T-helper 22 cell (primary cell): ENCODE data around the gene SCLY.
"Not testable (repeated sequence)": the region's sequence is repeated elsewhere in the genome, so short reads cannot be mapped to it uniquely, and the experiment has no call there.

ENCODE experiments used
- DNase-seq: peaks from one replicate; pipeline ENCODE4 v3.0.0-alpha.2; 2020; ENCODE audit warnings: low read depth

Gene SCLY

DNA sequence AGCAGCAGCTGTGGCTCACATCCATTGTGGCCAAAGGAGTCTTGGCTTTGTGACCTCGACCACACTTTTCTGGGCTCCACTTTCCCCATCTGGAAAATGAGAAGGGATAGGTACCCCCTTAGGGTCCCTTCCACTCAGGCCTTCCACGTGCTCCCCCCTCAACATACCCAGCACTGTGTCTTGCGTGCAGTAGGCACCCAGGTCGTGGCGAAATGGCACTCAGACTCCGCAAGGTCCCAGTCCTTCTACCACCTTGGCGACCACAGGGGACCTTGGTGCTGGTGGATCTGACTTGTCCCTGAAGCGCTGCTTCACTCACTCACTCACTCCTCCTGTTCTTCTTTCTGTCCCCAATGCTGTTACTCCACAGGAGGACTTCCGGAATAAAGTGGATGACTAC is 19.9 kb upstream of the SCLY start:
- DNase-seq: no peak

DNA sequence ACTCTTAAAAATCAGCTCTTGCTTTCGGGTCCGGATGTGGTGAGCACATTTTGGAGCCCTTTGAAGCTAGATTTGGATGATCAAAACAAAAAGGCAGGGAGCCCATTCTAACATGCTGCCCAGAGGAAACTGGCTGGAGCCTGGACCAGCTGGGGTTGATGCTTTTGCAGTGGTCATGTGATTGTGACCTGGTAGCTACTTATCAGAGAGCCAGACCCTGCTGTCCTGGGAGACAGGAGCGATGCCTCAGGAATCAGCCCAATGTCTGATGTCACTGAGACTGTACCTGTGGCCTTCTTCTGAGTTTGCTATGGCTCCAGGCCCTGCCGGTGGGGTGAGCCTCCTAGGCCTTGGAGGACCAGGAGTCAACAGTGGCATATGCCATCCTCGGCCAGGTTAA is 18.7 kb upstream of the SCLY start:
- DNase-seq: no peak

DNA sequence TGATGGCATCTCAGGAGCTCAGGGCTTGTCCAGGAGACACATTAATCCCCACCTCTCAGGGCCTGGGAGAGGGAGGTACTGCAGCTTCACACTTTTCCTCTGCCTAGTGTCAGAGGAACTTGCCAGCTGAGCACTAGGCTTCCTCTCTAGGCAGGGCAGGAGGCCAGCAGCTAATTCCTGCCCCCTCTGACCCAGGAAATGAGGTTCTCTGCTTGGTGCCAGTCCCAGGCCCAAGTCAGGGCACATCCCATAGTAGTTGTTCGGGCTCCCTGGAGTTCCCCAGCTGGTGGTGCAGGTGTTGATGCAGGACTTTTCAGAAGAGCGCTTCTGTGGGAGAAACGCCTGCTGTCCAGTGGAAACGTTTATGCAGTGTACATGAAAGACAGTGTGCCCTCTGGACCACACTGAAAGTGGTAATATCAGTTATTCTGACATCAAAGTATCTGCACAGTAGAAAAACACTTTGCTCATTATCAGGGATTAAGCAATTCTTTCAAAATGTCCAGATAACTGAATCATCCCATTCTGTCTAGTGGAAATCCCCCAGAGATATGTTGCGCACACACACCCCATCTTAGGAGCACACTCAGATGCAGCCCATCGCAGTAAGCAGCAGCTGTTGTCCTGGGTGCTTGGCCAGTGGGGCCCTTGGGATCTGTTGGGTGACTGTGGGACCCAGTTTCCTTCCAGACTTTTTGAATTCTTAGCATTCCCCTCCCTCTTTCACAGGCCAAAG is 17.8 kb upstream of the SCLY start:
- DNase-seq: no peak

DNA sequence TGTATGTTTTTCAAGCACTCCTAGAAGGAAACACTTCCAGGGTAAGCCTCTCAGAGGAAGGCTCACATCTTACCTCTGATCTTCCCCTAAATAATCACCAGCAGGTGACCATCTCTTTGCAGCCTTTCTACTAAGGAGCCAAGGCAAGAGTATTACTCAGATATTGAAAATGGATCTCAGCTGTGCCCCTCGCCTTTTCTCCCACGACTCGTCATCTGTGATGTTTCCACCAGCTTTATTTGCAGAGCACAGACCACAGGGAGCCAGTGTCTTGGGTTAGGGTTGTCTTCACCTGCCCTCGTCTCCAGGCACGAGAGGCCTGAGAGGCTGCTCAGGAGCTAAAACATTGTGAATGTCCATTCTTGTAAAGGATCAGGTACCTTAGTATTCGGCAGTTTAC is 16.9 kb upstream of the SCLY start:
- DNase-seq: no peak

DNA sequence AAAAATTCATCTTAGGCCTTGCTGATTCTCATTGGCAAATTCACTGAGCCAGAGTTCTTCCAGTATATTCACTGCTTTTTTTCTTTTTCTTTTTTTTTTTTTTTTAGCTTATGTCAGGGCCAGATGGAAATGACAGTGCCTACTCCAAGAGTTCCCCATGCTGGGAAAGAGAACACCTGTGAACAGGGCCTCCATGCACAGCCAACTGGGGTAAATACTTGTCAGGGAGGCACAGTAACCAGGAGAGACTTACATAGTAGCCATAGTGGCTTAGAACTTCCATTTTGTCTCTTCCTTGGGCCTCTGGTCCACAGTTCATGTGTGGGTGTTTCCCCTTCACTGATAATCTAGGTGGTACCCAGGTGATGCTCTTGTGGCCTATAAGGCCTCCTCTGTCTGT is 15.2 kb upstream of the SCLY start:
- no peak for DNase-seq

DNA sequence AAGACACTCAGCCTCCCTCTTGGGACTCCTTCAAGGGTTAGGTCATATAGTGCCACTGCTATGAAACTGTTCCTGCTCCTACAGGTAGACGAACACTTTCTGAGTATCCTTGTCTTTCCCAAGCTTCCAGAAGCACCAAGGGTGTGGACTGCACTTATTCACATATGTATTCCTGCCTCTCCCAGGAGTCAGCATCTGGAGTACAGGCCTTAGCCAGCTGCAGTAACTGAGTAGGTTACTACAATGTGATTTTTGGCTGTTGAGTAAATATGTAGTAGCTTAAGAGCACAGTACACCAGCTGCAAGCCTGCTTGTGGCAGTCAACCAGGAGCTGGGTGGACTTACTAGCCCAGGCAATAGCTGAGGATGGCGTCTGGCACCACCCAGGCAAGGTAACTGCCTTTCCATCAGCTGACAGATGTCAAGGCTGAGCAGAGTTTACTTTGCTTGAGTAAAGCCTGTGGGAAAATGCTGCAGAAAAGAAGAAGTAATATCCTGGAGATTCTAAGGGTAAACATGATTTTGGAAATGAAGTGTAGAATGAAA is 14.0 kb upstream of the SCLY start:
- no peak for DNase-seq

DNA sequence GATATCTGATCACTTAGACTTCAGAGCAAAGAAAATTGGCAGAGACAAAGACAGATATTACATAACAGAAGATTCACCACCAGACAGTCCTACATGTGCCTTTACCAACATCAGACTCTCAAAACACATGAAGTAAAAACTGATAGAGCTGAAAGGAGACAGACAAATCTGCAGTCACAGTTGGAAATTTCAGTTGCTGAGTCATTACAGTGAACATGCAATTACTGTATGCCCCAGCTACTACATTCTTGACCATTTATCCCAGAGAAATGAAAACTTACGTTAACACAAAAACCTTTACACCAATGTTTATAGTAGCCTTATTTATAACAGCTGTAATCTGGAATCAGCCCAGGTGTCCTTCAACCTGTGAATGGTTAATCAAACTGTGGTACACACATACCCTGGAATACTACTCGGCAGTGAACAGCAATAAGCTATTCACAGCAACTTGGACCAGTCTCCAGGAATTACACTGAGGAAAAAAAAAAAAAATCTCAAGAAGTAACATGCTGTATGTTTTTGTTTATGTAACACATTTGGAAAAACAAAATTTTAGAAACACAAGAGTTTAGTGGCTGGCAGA is 7.5 kb upstream of the SCLY start:
- no peak for DNase-seq

DNA sequence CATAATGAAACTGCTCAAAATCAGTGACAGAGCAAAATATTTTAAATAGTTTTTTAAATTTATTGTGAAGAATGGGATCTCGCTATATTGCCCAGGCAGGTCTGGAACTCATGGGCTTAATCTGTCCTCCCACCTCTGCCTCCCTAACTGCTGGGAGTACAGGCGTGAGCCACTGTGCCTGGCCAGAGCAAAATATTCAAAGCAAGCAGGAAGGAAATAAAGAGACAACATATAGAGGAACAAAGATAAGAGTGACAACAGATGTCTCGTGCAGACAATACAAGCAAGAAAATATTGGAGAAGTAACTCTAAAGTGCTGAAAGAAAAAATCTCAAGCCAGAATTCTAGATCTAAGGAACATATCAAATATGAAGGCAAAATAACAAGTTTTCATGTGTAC is 5.0 kb upstream of the SCLY start:
- DNase-seq: no peak

DNA sequence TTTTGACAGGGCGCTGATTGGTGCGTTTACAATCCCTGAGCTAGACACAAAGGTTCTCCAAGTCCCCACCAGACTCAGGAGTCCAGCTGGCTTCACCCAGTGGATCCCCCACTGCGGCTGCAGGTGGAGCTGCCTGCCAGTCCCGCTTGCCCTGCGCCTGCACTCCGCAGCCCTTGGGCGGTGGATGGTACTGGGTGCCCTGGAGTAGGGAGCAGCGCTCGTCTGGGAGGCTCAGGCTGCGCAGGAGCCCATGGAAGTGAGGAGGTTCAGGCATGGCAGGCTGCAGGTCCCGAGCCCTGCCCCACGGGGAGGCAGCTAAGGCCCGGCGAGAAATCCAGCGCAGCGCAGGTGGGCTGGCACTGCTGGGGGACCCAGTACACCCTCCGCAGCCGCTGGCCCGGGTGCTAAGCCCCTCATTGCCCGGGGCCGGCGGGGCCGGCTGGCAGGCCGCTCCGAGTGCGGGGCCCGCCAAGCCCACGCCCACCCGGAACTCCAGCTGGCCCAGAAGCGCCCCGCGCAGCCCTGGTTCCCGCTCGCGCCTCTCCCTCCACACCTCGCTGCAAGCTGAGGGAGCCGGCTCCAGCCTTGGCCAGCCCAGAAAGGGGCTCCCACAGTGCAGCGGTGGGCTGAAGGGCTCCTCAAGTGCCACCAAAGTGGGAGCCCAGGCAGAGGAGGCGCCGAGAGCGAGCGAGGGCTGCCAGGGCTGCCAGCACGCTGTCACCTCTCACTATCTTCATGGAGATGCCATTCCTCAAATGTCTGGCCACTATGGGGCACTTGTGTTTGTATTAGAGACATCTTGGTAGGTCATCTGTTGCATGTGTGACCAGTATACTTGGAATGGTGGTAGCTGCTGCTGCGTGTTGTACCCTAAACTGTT is 2.9 kb upstream of the SCLY start:
- DNase-seq: not testable (repeated sequence)

DNA sequence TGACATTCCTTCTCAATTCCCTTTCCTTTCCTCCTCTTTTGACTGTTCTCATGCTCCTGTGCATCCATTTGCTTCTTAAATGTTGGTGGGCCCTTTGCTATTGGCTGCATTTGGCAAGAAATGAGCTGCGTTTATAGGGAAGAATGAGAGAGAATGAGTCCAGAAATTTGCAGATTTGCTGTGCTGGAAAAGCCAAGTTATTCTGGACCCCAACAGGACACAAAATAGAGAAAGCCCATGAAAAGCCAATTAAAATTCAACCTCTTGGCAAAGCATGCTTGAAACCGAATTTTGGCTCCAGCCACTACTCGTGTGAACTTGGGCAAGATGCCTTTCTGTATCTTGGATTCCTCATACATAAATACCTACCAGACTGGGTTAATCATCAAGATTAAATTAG is 1.3 kb upstream of the SCLY start:
- DNase-seq: no peak

DNA sequence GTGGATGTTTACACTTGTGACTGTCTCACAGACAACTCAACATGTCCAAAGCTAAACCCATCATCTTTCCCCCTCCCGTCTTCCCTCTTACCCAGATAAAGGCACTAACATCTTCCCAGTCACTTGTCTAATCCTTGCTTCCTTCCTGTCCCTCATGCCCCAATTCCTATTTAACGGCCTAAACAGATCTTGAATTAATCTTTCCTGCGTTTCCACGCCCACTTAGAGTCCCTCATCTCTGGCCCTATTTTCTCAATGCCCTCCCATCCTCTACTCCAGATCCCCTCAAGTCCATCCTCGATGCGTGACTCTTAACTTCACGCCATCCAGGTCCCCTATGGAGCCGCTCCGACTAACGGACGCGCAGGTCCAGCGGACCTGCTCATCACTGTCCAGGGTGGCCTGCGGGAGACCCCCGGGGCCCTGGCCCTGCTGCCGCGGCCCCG is 682 bp upstream of the SCLY start:
- DNase-seq: no peak

DNA sequence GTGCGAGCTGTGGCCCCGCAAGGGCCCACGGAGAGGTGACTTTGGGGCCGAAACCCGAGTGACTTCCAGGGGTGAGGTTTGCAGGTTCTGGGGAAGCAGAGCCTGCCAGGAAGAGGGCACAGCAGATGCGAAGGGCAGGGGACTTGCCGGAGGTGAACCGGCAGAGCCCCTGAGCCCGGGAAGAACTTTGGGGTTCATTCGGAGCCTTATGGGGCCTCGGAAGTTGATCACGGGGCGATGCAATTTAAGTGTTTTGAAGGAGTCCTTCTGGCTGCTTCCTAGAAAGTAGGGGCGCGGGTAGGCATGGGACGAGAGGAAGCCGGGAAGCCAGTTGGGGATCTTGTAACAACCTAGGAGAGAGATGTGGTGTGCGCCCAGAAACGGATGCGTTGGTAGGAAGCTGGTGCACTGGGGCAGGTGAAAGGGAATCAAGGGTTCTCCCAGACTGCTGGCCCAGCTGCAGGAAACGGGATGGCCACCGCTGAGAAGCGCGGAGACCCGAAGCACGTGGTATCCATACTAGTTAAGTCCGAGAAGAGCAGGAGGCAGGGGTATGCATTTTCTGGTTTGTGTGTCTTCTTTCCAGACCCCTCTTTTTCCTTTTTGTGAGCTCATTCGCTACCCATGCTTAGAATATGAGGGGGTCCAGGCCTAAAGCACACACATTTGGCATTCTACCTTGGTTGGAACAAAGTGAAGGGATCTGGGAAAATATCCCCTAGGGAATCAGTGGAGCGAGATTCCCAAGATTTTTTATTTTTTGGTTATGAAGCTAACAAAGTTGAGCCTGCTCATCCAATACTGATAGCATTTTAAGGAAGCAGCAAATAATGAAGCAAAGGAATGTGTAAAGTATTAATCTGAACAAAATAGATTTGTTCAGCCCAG is 758 bp downstream of the SCLY start:
- no peak for DNase-seq

DNA sequence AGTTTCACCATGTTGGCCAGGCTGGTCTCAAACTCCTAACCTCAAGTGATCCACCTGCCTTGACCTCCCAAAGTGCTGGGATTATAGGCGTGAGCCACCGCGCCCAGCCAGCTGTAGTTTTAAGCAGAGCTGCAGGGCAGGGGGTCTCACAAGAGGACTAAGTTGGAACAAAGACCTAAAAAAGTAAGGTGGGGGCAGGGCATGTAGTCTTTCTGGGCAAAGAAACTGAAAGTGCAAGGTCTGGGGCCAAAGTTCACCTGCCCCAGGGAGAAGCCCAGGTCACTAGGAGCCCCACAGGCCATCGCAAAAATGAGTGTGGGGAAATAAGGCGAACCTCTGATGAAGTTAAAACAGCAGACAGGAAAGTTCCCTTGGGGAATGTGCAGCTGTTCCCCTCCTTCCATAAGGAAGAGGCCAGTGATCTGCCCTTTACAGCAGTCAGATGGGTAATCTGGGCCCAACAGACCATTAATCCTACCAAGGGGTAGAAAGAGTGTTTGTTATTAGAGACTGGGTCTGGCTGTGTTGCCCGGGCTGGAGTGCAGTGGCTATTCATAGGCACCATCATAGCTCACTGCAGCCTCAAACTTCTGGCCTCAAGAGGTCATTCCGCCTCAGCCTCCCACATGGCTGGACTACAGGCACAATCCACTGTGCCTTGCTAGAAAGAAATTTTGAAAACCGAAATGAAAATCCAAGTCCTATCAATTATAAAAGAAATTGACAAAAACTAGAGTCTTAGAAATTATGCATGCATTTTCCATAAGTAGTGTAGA is 2.8 kb downstream of the SCLY start:
- DNase-seq: no peak

DNA sequence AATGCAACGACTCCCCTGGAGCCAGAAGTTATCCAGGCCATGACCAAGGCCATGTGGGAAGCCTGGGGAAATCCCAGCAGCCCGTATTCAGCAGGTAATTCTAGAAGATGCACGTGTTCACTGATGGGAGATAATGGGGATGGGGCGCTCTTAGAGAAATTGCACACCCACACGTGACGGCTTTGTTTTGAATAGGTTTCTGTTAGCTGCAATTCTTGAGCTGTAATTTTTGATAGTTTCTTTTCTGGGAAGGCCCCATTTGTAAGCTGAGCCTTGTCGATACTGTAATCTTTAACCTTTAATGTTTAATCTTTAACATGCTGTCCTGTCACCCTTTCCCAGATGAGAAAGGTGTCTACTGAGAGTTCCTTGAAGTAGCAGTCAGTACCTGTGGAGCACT is 3.6 kb downstream of the SCLY start:
- DNase-seq: no peak

DNA sequence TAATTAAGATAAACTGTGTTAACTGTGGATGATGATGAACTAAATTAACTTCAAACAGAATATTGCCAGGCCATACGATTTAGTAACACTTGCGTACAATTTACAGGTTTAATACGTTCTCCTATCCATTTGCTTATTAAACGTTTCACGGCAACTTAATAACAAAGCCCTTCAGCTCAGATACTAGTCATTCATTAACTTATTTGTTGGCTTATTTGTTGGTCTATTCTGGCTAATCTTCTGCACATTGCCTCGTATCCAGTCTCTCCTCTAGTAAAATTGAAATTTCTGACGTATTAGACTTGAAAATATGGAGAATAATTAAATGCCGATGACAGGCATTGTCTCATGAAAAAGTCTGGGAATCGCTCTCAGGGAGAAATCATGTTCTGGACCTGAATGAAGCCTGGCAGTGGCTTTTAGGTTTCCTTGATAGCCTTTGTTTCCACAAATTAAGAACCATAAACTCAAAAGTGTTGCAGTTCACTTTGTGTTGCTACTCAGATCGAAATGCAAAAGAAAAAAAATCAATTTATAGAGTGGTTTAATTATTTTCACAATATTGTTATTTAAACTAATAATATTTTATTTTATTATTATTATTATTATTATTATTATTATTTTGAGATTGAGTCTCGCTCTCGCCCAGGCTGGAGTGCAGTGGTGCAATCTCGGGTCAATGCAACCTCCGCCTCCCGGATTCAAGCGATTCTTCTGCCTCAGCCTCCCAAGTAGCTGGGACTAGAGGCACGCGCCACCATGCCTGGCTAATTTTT is 4.5 kb downstream of the SCLY start:
- DNase-seq: no peak

DNA sequence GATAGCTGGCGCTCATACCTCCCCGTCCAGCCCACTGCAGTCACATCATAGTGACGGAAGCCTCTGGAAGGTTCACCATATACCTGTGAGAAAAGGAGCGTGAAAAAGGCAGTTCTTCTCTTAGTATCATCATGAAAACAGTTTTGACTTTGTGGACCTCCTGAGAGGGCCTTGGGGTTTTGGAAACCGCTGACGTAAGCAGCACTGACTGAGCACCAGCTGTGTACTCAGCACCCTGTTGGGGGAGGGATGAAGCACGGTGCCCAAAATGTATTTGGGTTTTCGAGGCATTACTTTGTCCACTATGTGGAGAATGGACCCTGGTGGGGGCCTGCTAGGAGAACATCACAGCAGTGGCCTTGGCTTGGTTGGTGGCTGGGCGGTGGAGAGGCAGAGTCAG is 5.4 kb downstream of the SCLY start:
- DNase-seq: no peak

DNA sequence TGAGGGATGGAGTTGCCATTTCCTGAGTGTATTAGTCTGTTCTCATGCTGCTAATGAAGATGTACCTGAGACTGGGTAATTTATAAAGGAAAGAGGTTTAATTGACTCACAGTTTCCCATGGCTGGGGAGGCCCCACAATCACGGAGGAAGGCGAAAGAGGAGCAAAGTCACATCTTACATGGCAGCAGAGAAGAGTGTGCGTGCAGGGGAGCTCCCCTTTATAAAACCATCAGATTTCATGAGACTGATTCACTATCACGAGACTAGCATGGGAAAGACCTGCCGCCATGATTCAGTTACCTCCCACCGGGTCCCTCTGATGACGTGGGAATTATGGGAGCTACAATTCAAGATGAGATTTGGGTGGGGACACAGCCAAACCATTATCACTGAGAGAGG is 5.9 kb downstream of the SCLY start:
- DNase-seq: not testable (repeated sequence)

DNA sequence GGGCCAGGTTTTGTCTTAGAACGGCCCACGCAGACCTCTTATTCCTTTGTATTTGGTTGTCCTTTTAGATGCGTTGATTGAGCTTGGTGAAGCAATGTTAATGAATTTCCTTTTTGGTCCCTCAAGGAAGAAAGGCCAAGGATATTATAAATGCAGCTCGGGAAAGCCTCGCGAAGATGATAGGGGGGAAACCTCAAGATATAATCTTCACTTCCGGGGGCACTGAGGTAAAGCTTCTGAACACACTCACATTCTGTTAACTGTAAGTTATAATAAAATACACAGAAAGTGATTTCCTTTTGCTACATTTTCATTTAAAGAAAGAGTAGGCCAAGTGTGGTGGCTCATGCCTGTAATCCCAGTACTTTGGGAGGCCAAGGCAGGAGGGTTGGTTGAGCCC is 7.1 kb downstream of the SCLY start:
- DNase-seq: no peak

DNA sequence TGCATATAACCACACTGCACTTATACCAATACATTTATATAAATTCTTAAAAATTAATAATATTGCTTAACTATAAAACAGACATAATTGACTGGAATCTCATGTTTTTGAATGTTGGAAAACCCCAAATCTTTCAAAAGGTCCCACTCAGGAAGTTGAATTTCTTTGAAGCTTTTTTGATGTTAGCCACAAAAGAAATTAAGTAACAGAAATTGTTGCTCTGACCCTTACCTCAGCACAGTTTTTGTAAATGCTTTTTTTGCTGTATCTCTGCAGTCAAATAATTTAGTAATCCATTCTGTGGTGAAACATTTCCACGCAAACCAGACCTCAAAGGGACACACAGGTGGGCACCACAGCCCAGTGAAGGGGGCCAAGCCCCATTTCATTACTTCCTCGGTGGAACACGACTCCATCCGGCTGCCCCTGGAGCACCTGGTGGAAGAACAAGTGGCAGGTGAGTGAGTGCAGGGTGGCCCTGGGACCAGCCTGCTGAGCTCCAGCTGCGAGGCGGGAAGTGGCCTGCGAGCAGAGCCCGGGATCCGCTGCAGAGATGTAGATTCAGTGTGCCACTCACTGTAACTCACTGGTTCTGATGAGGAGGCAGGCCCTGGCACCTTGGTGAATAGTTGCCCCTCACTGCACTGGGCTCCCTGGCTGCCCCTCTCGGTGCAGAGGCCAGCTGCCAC is 8.4 kb downstream of the SCLY start:
- no peak for DNase-seq

DNA sequence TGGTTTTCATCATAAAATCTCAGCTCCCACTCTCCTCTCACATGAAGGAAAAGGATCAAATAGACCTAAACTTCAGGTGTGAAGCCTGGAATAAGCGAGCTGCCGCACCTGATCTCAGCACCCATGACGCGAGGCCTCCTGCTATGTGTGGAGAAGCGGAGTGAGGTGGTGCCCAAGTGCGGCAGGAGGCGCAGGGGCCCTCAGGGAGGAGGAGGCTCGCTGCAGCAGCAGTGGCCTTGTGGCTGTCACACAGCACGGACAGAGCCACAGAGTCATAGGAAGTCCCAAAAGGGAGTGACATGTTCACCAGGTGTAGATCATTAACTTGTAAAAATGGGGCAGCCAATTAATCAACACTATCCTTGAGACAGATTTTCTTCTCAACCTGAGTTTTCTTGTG is 9.1 kb downstream of the SCLY start:
- no peak for DNase-seq
